ENCODE results near the gene WFS1.

The WFS1 gene

DNA sequence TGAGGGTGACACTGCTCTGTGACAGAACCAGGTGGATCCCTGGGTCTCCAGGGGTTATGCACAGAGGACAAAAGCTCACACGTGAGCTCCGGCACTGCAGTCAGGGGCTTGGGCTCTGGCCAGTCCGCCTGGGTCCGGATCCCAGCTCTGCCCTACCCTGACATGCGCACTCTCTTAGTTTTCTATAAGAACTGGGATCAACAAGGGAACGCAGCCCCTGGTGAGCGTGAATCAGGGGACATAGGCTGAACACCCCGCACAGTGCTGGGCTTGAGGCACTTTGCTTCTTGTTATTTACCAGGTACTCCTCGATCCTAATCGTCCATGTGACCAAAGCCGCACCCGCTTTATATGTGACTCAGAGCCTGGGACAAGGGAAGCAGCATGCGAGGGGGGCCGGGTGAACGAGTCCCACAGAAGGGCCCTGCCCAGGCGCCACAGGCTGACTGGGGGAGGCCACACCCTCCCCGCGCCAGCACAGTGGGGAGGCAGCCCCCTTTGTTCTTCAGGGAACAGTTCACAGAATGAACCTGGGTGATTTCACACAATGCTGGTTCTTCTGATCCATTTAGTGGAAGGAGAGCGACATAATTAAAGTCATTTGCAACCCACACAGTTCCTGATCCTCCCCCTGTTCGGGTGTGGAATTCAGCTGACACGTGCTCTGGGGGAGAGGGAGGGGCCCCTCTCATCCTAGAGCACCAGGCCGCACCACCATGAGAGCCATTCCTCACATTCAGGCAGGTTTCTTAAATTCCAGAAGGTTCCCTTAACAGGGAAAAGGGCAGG, 55.5 kb downstream of the WFS1 start:
- no peak for DNase-seq (ENCODE audit: low read depth in 2 of 2)

DNA sequence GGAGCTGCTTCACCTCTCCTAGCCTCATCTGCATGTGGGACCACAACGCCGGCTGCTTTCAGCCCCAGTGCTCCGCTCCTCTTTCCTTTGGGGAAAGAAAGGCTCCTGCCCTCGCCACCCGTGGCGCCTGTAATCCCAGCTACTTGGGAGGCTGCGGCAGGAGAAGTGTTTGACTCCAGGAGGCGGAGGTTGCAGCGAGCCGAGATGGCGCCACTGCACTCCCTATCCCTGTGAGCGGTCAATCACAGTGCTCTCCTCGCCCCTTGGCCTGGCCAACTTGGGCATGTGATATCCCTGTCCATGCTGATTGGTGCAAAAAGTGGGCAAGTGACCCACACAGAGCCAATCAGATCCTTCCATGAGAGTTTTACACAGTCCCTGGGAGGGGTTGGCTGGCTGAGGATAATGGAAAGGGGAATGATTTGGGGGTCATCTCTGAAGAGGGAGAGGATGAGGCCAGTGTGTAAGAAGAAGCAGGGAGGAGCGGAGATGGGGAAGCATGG, 56.2 kb downstream of the WFS1 start:
- DNase-seq (ENCODE audit: low read depth in 2 of 2): no peak

DNA sequence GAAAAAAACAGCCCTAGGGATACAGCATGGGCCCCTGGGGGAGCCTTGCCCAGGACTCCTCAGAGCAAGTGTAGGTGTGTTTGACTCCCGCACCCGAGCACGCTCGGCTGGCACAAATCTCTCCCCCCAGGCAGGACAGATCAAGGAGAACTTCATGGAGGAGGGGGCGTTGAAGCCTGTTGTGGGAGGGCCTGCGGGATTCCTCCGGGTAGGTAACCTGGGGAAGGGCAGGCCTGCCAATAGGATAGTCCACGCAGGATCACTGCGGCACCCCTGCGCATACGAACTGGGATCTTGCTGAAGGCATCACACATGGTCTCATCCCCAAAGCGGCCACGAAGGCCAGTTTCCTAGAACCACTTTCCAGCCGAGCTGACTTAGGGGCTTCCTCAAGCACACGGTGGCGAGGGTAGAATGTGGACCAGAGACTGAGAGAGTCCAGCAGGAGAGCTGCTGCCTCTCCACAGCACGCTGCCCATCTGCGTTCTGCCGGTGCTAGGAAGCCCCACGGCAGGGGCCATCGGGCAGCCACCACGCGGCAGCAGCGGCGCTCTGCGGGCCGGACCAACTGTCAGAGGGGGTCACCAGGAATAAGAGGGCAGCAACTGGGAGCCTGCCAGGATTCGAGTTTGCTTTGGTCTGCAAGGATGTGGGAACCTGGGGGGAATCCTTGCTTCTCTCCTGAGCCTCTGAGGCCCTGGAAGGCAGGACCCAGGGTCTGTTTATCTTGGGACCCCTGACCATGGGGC, 56.8 kb downstream of the WFS1 start:
- DNase-seq (ENCODE audit: low read depth in 2 of 2): no peak

DNA sequence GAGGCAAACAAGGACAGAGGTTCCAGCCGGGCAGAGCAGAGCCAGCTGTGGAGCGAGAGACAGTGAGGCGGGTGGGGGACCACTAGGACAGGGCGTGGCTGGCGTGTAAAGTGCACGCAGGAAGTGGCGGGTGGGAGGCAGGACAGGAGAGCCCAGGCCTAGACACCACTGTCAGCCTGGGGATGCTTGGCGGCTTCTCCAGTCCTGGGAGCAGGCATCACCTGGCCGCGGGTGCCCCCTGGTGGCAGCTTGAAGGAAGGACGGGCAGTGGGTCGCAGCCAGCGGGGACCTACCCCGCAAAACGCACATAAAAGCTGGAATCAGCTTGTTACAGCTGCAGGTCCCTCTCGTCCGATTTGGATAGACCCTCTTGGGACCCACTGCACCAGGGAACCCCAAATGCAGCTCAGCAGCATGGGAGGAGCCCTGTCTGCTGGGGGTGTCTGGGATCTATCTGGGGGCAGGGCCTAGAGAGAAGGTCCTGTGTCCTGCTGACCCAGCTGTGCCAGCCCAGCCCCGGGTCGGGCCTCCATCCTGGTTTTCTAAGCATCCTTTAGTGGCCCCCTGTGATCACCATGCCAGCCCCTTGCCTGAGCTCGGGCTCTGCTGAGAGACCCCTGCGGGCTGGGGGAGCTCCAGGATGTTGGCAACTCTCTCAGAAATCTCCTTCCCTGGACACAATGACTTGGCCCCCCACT, 57.7 kb downstream of the WFS1 start:
- peak; percentile 50 to 64 for DNase-seq (ENCODE audit: low read depth in 2 of 2)

DNA sequence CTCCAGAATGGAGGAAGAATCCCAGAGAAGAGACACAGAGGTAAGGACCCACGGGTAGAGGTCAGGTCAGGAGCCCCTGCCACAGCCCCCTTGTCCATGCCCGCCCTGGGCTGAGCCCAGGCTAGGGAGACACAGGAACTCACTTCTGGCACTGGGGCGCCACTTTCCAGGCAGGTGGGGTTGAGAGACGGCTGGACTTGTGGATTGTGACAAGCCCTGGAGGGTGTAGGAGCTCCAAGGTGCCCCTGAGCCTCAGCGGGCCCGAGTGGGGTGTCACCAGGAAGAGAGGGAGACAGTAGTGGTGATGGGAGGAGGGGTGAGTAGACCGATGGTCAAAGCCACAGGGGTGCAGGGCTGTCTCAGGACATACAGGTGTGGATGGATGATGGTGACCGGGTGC, 58.9 kb downstream of the WFS1 start:
- no peak for DNase-seq (ENCODE audit: low read depth in 2 of 2)

DNA sequence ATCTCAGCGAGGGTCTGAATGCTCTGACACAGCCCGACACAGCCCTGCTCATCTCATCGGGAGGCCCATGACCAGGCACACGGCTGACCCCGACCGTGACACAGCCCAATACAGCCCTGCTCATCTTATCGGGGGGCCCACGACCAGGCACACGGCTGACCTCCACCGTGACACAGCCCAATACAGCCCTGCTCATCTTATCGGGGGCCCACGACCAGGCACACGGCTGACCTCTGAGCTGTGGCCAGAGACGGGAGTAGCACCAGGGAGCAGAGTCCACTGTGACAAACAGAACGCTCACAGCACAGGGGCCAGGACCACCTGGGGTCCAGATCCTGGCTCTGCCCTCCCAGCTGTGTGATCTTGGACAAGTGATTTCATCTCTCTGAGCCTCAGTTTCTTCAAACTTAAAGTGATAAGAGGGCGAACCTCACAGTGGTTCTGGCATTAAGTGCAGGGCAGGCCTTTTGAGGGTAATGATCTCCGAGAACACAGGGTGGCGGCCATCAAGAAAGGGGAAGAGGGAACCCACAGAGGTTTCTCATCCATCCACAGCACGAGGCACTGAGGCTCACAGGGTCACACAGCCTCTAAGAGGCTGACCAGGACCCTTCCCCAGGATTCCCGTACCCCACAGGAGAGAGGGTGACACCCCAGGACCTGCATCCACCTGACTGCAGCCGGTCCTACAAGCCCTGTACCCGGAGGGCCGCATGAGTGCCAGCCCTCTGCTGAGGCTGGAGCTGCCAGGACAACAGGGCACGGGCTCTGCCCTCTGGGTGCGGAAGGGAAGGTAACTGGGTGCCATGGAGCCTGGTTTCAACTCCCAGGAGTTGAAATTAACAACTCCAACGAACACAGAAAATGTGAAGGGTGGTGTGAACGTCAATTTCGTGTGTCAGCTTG, 60.1 kb downstream of the WFS1 start:
- DNase-seq (ENCODE audit: low read depth in 2 of 2): no peak

DNA sequence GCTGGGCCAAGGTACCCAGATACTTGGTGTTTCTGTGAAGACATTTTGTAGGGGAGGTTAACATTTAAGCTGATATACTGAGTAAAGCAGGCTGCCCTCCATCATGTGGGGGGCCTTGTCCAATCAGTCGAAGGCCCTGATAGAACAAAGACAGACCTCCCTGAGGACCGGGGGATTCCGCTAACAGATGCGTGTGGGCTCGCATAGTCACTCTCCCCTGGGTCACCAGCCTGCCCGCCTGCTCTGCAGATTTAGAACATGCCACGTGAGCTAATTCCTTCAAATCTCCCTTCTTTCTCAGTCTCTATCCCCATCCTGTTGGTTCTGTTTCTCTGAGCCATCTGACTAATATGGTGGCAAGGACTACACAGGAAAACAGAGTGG, 60.7 kb downstream of the WFS1 start:
- DNase-seq (ENCODE audit: low read depth in 2 of 2): no peak

DNA sequence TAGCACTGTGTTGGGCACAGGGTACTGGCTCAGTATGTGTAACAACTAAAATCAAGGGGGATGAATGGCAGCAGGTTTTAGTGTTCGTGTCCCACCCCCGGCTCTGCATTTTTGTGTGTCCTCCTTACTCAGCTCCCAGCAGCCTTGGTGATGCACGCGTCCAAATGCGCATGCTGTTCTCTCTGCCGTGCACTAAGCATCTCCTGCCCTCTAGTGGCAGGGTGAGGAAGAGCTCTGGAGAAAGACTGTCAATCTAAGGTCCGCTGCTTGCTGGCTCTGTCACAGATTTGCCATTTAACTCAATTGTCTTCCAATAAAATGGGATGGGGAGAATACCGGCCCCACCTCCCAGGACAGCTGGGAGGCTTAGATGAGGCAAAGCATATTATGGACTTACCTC, 61.4 kb downstream of the WFS1 start:
- DNase-seq (ENCODE audit: low read depth in 2 of 2): no peak

DNA sequence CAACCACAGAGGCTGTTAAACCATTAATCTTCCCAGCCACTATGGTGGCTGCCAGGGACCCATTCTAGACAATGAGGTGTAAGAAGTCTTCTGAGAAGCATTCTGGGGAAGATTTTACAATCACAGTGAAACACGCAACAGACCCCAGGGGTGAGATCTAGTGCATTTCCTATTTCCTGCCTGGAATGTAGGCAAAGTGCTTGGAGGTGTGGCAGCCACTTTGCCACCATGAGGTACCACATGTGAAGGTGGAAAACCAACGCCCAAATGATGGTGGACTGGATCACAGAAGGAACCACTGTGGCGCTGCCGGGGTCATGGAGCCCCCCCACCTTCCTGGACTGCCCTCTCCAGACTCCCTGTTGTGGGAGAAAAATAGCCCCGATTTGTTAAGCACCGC, 61.8 kb downstream of the WFS1 start:
- DNase-seq (ENCODE audit: low read depth in 2 of 2): no peak

DNA sequence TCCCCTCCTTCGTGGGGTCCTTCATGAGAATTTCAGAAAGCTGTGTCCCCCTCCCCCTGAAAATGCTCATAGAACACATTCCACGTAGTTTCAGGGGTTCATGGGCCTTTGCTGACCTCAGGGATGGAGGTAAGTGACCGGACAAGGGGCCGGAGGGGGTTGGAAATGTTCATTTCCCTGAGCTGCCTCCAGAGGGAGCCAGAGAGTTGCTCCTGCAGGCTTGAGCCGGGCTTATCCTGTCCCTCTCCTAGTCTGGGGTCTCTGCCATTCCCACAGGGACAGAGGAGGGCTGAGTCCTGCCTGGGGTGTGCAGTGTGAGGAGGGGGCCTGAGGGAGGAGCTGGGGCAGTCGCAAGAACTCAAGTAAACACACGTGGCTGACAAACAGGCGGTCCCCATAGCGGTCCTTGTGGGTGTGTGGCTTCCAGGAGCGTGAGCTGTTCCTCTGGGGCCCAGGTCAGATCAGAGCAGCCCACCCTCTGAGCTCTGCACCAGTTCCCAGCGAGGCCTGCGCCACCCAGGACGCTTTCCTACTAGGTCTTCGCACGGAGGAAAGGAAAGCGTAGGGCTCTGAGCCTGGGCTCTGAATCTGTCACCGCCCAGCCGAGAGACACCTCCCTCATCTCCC, 62.5 kb downstream of the WFS1 start:
- DNase-seq (ENCODE audit: low read depth in 2 of 2): no peak

DNA sequence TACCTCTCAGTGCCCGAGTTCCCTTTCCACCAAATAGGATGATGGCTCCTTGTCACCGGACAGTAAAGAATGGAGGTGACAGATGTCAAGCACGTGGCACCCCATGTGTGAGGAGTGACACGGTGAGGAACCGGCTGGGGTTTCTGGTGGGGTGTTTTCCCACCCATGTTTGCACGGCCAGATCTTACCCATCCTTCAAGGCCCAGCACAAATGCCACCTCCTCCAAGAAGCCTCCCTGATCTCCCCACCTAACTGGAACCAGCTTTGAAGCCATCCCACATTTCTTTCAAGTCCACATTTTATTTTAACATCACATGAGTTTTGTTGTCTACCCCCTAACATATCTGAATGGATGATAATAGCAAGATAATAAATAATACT, 63.0 kb downstream of the WFS1 start:
- DNase-seq (ENCODE audit: low read depth in 2 of 2): no peak

DNA sequence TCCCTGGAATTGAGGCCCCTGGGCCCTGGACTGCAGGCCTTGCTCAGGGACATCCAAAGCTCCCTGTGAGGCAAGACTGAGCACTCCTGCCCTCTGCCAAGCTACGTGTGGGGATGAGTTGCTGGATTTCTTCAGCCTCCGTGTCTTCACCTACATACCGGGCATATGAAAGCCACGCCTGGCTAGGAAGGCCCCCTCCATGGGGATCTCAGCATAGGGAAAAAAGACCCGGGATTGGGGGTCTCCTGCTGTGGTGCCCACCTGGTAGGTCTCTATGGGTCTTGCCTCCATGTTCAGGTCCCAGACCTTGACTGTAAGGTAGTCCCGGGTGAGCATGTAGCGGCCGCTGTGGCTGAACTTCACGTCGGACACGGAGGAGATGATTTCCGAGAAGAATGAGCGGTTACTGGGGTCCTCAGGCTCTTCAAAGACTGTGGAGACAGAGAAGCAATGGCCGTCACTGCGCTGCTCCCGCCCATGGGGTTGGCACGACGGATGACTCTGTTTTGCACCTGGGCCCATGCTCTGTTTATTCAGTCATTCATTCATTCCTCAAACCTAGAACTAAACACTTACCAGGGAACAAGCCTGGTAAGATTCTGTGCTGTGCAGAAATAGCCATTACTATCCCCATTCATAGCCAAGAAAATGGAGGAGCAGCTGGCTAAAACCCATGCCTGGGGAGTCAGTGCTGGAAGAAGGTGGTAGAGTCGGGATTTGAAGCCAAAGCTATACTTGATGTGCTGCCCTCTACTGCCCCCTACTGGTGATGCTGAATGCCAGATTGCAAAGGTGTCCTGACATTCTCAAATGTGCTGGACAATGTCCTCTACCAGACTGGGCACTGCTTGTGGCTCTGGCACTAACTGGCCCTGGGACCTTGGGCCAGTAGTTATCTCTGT, 63.9 kb downstream of the WFS1 start:
- DNase-seq (ENCODE audit: low read depth in 2 of 2): no peak

DNA sequence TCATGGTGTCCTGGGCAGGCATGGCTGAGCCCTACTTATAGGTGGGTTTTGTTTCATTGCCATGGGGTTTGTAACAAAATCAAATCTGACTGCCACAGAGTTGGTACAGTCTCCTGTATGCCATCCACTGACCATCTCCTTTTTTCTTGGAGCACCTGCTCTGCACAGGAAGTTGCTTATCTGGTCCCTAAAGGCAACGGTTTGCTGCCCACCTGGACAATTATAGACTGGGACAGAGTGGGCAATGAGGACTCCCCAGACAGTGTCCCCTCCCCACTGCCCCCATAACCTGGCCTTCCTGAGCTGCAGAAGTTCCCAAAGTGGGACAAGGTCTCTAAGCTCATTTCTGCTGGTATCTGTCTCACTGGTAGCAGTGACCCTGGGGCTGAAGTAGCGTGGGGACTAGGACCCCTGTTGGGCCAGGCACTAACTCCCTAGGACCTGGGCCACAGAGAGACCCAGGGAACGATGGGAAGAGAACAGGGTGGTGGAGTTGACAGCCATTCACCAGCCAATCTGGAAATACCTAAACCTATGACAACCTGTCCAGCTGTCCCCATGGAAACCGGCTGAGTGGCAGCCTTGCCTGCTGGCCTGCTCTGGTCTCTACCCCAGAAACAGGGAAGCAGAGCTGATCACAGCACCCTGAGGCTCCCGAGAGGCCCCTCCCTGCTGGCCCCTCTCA, 64.7 kb downstream of the WFS1 start:
- DNase-seq (ENCODE audit: low read depth in 2 of 2): no peak

DNA sequence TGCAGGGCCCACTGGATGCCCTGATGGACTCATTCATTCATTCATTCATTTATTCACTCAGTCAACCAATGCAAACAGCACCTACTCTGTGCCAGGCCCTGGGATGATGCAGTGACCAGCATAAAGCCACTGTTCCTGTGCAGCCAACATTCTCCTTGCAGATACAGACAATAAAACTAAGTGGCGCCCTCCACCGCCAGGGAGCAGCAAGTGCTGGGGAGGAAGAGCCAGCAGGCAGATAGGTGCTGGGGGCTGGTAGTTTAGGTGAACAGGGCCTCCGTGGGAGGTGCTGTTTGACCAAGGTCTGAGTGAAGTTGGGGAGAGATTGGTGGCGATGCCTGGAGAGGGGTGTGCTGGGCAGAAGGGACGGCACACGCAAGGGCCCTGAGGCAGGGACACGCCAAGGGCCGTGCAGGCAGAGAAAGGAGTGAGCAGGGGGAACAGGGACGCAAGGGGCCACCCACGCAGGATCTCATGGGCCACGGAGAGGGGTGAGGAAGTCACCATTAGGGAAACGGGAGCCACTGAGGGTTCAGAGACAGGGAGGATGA, 65.5 kb downstream of the WFS1 start:
- no peak for DNase-seq (ENCODE audit: low read depth in 2 of 2)

DNA sequence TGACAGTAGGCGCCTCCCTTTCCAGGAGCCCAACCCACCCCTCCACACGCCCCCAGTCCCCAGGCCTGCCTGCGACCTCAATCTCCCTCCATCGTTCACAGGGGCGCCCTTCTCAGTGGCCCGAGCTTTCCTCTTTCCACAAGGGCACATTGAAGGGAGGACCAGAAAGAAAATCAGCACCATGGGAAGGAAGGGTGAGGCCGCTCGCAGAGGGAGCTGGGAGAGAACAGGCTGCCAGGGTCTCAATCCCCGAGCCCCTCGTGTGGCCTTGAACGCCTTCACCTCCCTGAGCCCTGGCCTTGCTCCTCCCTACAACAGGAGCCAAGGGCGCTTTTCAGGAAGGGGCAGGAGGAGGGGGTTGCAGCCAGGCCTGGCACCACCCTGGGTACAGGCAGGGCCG, 66.5 kb downstream of the WFS1 start:
- no peak for DNase-seq (ENCODE audit: low read depth in 2 of 2)

DNA sequence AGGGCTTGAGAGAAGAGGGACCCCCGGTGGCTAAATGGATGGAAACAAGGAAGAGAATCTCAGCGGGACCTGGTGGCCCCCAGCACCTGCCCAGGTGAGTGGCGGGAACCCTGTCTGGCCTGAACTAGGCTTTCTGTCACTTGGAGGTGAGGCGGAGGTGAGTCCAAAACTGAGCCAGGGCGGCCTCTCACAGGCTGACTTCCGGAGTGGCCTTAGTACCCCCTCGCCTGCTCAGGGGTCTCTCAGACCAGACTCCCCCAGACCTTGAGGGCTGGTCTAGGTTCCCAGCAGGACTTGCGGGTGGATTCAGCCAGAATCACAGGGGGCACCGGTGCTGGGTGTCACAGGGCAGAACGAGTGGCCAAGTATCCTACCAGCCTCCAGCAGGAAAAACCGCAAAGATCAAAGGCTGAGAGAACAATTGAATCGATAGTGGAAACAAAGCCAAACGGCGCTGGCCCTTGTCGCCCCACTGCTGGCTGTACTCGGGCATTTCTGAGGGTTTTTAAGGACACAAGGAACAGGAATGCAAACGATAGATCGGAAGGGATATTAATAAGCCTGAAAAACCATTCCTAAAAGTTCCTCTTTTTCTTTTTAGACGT, 67.8 kb downstream of the WFS1 start:
- DNase-seq (ENCODE audit: low read depth in 2 of 2): no peak

DNA sequence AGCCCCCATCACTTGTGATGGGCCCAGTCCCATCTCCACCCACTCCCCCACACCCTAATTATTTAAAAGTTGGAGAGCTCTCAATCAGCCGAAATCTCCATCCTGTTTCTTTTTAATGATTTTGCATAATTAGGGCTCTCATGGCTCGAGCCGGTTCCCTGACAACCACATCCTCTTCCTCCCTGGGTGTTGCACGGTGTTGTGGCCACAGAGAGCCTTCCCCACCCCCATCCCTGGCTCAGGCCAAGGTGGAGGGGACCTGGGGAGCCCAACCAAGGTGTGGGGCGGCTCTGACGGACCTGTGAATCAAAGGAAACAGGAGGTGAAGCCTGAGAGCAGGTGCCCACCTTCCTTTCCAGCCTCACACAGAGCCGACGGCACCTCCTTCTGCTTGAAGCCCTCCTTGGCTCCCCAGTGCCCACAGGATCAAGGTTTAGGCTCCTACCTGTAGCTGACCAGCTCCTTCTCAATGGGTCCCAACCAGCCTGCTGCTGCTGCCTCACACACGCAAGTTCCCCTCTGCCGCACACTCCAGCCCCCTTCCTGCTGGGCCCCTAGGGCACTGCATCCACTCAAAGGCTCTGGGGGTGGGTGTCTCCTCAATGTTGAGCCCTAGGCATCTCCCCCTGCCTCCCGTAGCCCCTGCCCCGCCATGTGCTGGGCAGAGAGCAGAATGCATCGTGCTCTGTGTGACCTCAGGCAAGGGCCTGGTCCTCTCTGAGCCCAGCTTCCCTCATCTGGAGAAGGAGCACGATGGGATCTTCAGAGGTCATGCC, 68.7 kb downstream of the WFS1 start:
- no peak for DNase-seq (ENCODE audit: low read depth in 2 of 2)
